IPS-18a (cell line): Measurements from ENCODE around the gene PTPRK.
"Not testable (repeated sequence)": the region's sequence is repeated elsewhere in the genome, so short reads cannot be mapped to it uniquely, and the experiment has no call there.

ENCODE experiments used
- H3K27ac ChIP-seq: one replicate; pipeline ENCODE4 v1.5.1; 2013; ENCODE audit warnings: low read length
- H3K27me3 ChIP-seq: one replicate; pipeline ENCODE4 v1.6.1; 2013; ENCODE audit warnings: mild to moderate bottlenecking, low read length; ENCODE audit not compliant: control insufficient read depth, insufficient read depth
- H3K36me3 ChIP-seq: one replicate; pipeline ENCODE4 v1.6.1; 2013; ENCODE audit warnings: low read depth, low read length; ENCODE audit not compliant: control insufficient read depth
- H3K4me1 ChIP-seq: one replicate; pipeline ENCODE4 v1.6.1; 2013; ENCODE audit warnings: low read depth, low read length; ENCODE audit not compliant: control insufficient read depth
- H3K4me3 ChIP-seq: one replicate; pipeline ENCODE4 v1.5.1; 2013; ENCODE audit warnings: low read length
- H3K9ac ChIP-seq: one replicate; pipeline ENCODE4 v1.6.1; 2013; ENCODE audit warnings: mild to moderate bottlenecking, low read length, moderate library complexity
- H3K9me3 ChIP-seq: one replicate; pipeline ENCODE4 v1.6.1; 2013; ENCODE audit warnings: low read depth, low read length; ENCODE audit not compliant: control insufficient read depth

PTPRK gene

DNA sequence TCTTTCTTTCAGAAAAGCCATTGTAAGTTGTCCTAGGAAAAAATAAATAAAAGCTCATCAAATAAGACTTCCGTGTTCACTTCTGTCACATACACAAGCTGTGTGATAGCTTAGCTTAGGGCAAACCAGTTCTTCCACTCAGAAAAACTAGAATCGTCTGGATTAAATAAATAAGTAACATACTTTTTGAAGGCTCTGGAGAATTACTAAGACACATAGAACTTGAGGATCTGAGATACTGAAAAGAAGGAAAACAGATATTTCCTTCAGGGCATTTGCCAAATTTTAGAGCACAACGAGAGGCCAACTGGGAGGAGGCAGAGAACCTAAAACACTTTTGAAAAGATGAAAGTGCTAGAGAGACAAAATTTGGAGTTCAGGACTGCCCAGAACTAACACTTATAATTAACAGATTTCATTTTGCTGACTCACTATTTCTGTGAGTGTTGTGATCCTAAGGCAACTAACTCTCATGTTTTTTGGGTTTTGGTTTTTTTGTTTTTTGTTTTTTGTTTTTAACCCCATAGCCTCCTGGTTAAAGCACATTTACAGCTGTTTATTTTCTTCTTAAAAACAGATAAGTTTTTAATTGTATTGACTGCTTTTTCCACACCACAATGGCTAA, 580.8 kb downstream of the PTPRK start:
- H3K4me1 ChIP-seq = no peaks in the 10 kb centered on the region
- H3K36me3 ChIP-seq = no peaks in the 10 kb centered on the region
- H3K27me3 ChIP-seq = no peaks in the 10 kb centered on the region
- H3K4me3 ChIP-seq = no peak overlapping the region
- no peaks in the 10 kb centered on the region for H3K9me3 ChIP-seq
- no peak overlapping the region for H3K27ac ChIP-seq
- no peak overlapping the region for H3K9ac ChIP-seq

DNA sequence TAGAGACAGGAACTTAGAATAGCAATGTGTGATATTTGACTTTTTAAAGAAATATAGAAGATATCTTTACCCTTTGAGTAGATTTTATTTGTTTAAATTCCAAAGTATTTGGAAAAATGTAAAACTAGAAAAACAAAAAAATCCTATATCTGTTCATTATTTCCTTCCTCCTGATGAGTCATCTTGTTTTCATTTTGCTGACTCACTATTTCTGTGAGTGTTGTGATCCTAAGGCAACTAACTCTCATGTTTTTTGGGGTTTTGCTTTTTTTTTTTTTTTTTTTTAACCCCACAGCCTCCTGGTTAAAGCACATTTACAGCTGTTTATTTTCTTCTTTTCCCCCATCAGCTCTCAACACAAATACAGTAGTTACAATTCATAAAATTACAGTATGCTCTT, 581.7 kb downstream of the PTPRK start:
- H3K27ac ChIP-seq = no peak overlapping the region
- no peak overlapping the region for H3K9ac ChIP-seq

GRCh38 chr6:127937747-127938146, 582.7 kb downstream of the PTPRK start:
- peaks cover 2% of the 10 kb centered on the region for H3K9me3 ChIP-seq
- H3K27ac ChIP-seq = no peak overlapping the region
- no peaks in the 10 kb centered on the region for H3K36me3 ChIP-seq
- H3K27me3 ChIP-seq = no peaks in the 10 kb centered on the region
- no peak overlapping the region for H3K9ac ChIP-seq
- no peaks in the 10 kb centered on the region for H3K4me1 ChIP-seq
- H3K4me3 ChIP-seq = no peak overlapping the region

More for the DNA sequence above, 581.7 kb downstream of the PTPRK start:
- Histone ChIP-seq H3K4me1 (no peaks in the 10 kb centered on the region), H3K4me3 (no peak overlapping the region), H3K9me3 (no peaks in the 10 kb centered on the region), H3K36me3 (no peaks in the 10 kb centered on the region), H3K27me3 (no peaks in the 10 kb centered on the region)

DNA sequence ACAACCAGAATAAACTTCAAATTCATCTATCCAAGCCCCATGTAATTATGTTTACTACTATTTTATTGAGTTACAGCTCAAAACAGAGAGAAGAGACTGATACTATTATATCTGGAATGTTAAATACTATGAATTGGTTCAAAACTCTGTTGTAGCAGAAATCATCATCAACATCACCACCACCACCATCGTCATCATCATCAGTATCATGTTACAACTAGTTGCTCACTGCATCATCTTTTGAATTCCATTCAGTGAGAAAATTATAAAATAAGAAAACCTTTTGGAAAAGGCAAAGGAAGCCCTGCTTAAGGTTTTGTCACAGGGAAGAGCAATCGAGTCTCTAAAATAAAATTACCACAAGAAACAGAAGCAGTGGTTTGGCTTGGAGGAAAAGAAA, 583.3 kb downstream of the PTPRK start:
- H3K27ac ChIP-seq = no peak overlapping the region
- no peak overlapping the region for H3K4me3 ChIP-seq
- no peaks in the 10 kb centered on the region for H3K36me3 ChIP-seq
- no peaks in the 10 kb centered on the region for H3K27me3 ChIP-seq
- H3K4me1 ChIP-seq = no peaks in the 10 kb centered on the region
- no peak overlapping the region for H3K9ac ChIP-seq
- H3K9me3 ChIP-seq = peaks cover 6% of the 10 kb centered on the region

DNA sequence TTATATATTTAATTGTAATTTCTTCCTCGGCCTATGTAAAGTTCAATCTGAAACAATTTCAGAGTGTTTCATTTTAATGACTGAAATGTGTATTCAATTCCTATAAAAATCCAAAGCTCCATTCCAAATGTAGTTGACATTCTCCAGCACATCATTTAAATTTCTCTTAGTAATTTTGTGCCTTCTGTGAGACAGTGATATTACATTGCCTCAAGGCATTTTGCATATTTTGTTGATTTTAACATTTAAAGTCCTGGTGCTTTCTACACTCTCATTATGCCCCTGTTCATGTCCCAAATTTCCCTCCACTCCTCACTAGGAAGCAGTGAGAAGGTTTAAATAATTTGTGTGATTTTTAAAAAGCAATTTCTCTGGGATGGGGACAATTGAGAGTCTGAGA, 585.4 kb downstream of the PTPRK start:
- Histone ChIP-seq H3K4me1 (no peaks in the 10 kb centered on the region), H3K27ac (no peak overlapping the region), H3K4me3 (no peak overlapping the region), H3K36me3 (no peaks in the 10 kb centered on the region), H3K9me3 (peaks cover 6% of the 10 kb centered on the region), H3K9ac (no peak overlapping the region), H3K27me3 (no peaks in the 10 kb centered on the region)

GRCh38 chr6:127933852-127934840, 586.3 kb downstream of the PTPRK start:
- no peaks in the 10 kb centered on the region for H3K4me1 ChIP-seq
- H3K9ac ChIP-seq = no peak overlapping the region
- H3K27ac ChIP-seq = no peak overlapping the region
- H3K9me3 ChIP-seq = peaks cover 6% of the 10 kb centered on the region
- H3K36me3 ChIP-seq = no peaks in the 10 kb centered on the region
- H3K4me3 ChIP-seq = no peak overlapping the region
- no peaks in the 10 kb centered on the region for H3K27me3 ChIP-seq

GRCh38 chr6:127933137-127933536, 587.3 kb downstream of the PTPRK start:
- no peaks in the 10 kb centered on the region for H3K27me3 ChIP-seq

DNA sequence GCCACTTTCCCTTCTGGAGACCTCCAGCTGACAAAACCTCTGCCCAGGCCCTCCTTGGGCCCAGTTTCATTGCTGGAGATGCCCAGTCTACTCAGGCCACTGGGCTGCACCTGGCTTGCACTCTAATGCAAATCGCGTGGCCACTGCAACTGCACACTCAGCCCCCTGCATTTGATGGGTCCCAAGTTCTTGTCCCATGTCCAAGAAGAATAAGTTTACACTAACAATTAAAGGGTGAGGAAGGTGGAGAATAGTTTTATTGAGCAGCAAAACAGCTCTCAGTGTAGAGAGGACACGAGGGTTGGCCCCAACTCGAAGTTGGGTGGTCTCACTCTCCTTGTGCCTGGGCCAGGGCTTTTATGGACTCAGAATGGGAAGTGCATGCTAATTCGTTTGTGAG, 587.7 kb downstream of the PTPRK start:
- H3K36me3 ChIP-seq = no peaks in the 10 kb centered on the region

More at GRCh38 chr6:127933137-127933536, 587.3 kb downstream of the PTPRK start:
- Histone ChIP-seq H3K9ac (no peak overlapping the region), H3K4me1 (no peaks in the 10 kb centered on the region), H3K4me3 (no peak overlapping the region), H3K36me3 (no peaks in the 10 kb centered on the region), H3K9me3 (peaks cover 6% of the 10 kb centered on the region), H3K27ac (no peak overlapping the region)

DNA sequence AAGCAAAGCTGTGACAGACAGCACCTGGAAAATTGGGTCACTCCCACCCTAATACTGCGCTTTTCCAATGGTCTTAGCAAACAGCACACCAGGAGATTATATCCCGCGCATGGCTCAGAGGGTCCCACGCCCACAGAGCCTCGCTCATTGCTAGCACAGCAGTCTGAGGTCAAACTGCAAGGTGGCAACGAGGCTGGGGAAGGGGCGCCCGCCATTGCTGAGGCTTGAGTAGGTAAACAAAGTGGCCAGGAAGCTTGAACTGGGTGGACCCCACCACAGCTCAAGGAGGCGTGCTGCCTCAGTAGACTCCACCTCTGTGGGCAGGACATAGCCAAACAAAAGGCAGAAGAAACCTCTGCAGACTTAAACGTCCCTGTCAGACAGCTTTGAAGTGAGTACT, 594.0 kb downstream of the PTPRK start:
- H3K9ac ChIP-seq, H3K4me1 ChIP-seq, H3K27ac ChIP-seq, H3K27me3 ChIP-seq, H3K36me3 ChIP-seq, H3K9me3 ChIP-seq, H3K4me3 ChIP-seq: not testable (repeated sequence)

More for the DNA sequence above, 587.7 kb downstream of the PTPRK start:
- no peaks in the 10 kb centered on the region for H3K4me1 ChIP-seq
- H3K9me3 ChIP-seq = peaks cover 6% of the 10 kb centered on the region
- H3K27me3 ChIP-seq = no peaks in the 10 kb centered on the region
- H3K27ac ChIP-seq = no peak overlapping the region
- H3K9ac ChIP-seq = no peak overlapping the region
- H3K4me3 ChIP-seq = no peak overlapping the region

DNA sequence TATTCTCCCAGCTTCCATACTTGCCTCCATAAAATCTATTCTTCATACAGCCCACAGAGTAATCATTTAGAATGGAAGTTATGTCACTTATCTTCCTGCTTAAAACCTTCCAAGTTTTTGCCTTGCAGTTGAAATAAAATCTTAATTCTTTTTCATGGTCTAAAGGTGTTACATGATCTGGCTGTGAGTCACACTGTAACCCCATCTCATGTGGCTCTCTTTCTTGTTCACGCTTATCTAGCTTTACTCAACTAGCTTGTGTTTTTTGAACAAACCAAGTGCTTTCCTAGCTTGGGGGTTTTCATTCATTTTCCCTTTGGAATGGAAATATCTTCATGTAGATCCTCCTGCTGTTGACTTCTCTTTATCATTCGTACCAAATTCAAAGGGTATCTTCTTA, 596.0 kb downstream of the PTPRK start:
- Histone ChIP-seq H3K4me1 (no peaks in the 10 kb centered on the region), H3K27me3 (no peaks in the 10 kb centered on the region), H3K4me3 (no peak overlapping the region), H3K27ac (no peak overlapping the region), H3K36me3 (no peaks in the 10 kb centered on the region), H3K9ac (no peak overlapping the region), H3K9me3 (no peaks in the 10 kb centered on the region)

- no peaks in the 10 kb centered on the region for H3K27me3 ChIP-seq
- H3K36me3 ChIP-seq = no peaks in the 10 kb centered on the region
- no peak overlapping the region for H3K9ac ChIP-seq
- no peak overlapping the region for H3K27ac ChIP-seq
- H3K9me3 ChIP-seq = no peaks in the 10 kb centered on the region
- no peak overlapping the region for H3K4me3 ChIP-seq
- H3K4me1 ChIP-seq = no peaks in the 10 kb centered on the region
These were observed 596.4 kb downstream of the PTPRK start for GRCh38 chr6:127924031-127924430.
